K562 (cell line): ENCODE data around the gene LAMC1. TPM values are rescaled to one million over a fixed set of nuclear protein-coding genes. Genes with fewer than 3 reads are reported as not detected.

Experiments
- ATAC-seq: fragments of 200-7000 bp; cut with Tn5 transposase; 3 replicates; pipeline ENCODE4 v1.9.1; 2020; ENCODE audit warnings: moderate library complexity
- BruUV-seq: library from RNA; stranded (reverse); fragments of 400-500 nt; replicated peaks from 2 replicates; lab custom pipeline; 2021; lab: Mats Ljungman, UMichigan
- CTCF ChIA-PET: fragments of 300-600 bp; formaldehyde crosslinking; extraction: SDS; loops from one replicate; lab custom pipeline; 2021; ENCODE audit warnings: low intra/inter-chr PET ratio; lab: Yijun Ruan, JAX
- POLR2A ChIA-PET: fragments of 300-600, 350-650 bp; sonication (Branson Sonifier 250); formaldehyde crosslinking; extraction: SDS; loops from one replicate; lab custom pipeline; 2021; ENCODE audit warnings: antibody characterized with exemption, inconsistent platforms; lab: Yijun Ruan, JAX
- DNase-seq, 4 experiments: peaks; one replicate each; pipeline versions ENCODE4 v3.0.0 to v3.0.0-alpha.2; 2011 to 2018; ENCODE audit warnings: low spot score in 3 of 4, mixed read lengths in 3 of 4; ENCODE audit errors: extremely low read depth in 1 of 4
- FAIRE-seq: peaks from 2 replicates; lab custom pipeline; 2011; peaks lifted over from hg19 to GRCh38; lab: Jason Lieb, UNC
- H2AFZ ChIP-seq: 2 replicates; pipeline ENCODE4 v1.6.0; 2011; ENCODE audit warnings: low read depth, low read length, control low read depth, inconsistent platforms
- H3K27ac ChIP-seq: fragments of 200-600 bp; 3 replicates; pipeline ENCODE4 v1.8.0; 2011; ENCODE audit warnings: low read depth, mild to moderate bottlenecking, control low read depth, inconsistent platforms, low read length, moderate library complexity, mixed read lengths; ENCODE audit errors: extremely low read depth
- H3K27me3 ChIP-seq, 2 experiments: fragments of 300-600 bp in 1 of 2; 2 replicates in 1 of 2; 3 replicates in 1 of 2; pipeline versions ENCODE4 v1.6.0 to v1.8.0; 2011; ENCODE audit warnings: inconsistent platforms in 2 of 2, low read length in 2 of 2, mild to moderate bottlenecking in 1 of 2, mixed read lengths in 1 of 2, moderate library complexity in 1 of 2; ENCODE audit not compliant: control insufficient read depth in 2 of 2, insufficient read depth in 2 of 2
- H3K36me3 ChIP-seq: fragments of 300-600 bp; 3 replicates; pipeline ENCODE4 v1.8.0; 2011; ENCODE audit warnings: mild to moderate bottlenecking, low read length, inconsistent platforms; ENCODE audit not compliant: control insufficient read depth, insufficient read depth
- H3K4me1 ChIP-seq, 2 experiments: fragments of 200-600 bp in 1 of 2; replicated peaks in 1 of 2; 2 replicates in 1 of 2; 3 replicates in 1 of 2; pipeline versions ENCODE4 v1.5.1 to v1.8.0; 2011; ENCODE audit warnings: inconsistent platforms in 2 of 2, low read length in 2 of 2, mild to moderate bottlenecking in 1 of 2, mixed read lengths in 1 of 2, moderate library complexity in 1 of 2; ENCODE audit not compliant: control insufficient read depth in 2 of 2, insufficient read depth in 2 of 2
- H3K4me2 ChIP-seq: 2 replicates; pipeline ENCODE4 v1.6.1; 2011; ENCODE audit warnings: low read length, control low read depth, inconsistent platforms, mixed read lengths; ENCODE audit not compliant: insufficient read depth
- H3K4me3 ChIP-seq: fragments of 200-600 bp; sonication (generic), shearing (Covaris generic); 2 replicates; pipeline ENCODE4 v1.5.1; 2016; ENCODE audit warnings: control low read depth, inconsistent platforms
- H3K79me2 ChIP-seq: fragments of 200-600 bp; 3 replicates; pipeline ENCODE4 v1.8.0; 2011; ENCODE audit warnings: low read length, inconsistent platforms; ENCODE audit not compliant: control insufficient read depth, insufficient read depth
- H3K9ac ChIP-seq, 2 experiments: 2 replicates each; pipeline versions ENCODE4 v1.6.0 to v1.6.1; 2011; ENCODE audit warnings: low read depth in 2 of 2, low read length in 2 of 2, control low read depth in 1 of 2, inconsistent platforms in 1 of 2, mild to moderate bottlenecking in 1 of 2, mixed read lengths in 1 of 2; ENCODE audit not compliant: insufficient read depth in 1 of 2
- H3K9me1 ChIP-seq: one replicate; pipeline ENCODE4 v1.6.0; 2011; ENCODE audit warnings: inconsistent platforms, mild to moderate bottlenecking, low read length, moderate library complexity; ENCODE audit not compliant: control insufficient read depth, insufficient read depth
- H3K9me3 ChIP-seq: replicated peaks from 2 replicates; pipeline ENCODE4 v1.5.1; 2011; ENCODE audit warnings: low read depth, low read length, inconsistent platforms; ENCODE audit not compliant: control insufficient read depth, insufficient read depth
- H4K20me1 ChIP-seq: replicated peaks from 2 replicates; pipeline ENCODE4 v1.6.1; 2011; ENCODE audit warnings: low read length, inconsistent platforms, mixed read lengths; ENCODE audit not compliant: control insufficient read depth, insufficient read depth
- DIDO1 ChIP-seq: fragments of 450-650 bp; IDR thresholded peaks from 2 replicates; pipeline ENCODE4 v1.6.1; 2016; ENCODE audit warnings: low read depth, missing biosample characterization, missing genetic modification characterization
- EWSR1 ChIP-seq: fragments of 450-650 bp; IDR thresholded peaks from 2 replicates; pipeline ENCODE4 v1.6.1; 2018; ENCODE audit warnings: borderline replicate concordance, mild to moderate bottlenecking, low read depth, moderate library complexity; ENCODE audit not compliant: partially characterized antibody
- FOXP4 ChIP-seq: sonication (generic); formaldehyde crosslinking; IDR thresholded peaks from 2 replicates; pipeline ENCODE4 v1.8.0; 2022; ENCODE audit warnings: mild to moderate bottlenecking, missing genetic modification reagents, borderline replicate concordance
- HMG20A ChIP-seq: fragments of 450-650 bp; formaldehyde crosslinking; conservative IDR thresholded peaks from 2 replicates; pipeline ENCODE4 v1.4.0; 2020; ENCODE audit warnings: mild to moderate bottlenecking, mixed read lengths
- IFI16 ChIP-seq: fragments of 250-450 bp; sonication (Bioruptor Pico); IDR thresholded peaks from 2 replicates; pipeline ENCODE4 v2.1.2; 2022; ENCODE audit warnings: mild to moderate bottlenecking, inconsistent platforms
- MIER1 ChIP-seq: fragments of 450-650 bp; IDR thresholded peaks from 2 replicates; pipeline ENCODE4 v1.6.1; 2016; ENCODE audit warnings: antibody characterized with exemption, mild to moderate bottlenecking, low read depth
- NFRKB ChIP-seq: fragments of 450-650 bp; IDR thresholded peaks from 2 replicates; pipeline ENCODE4 v1.6.1; 2016; ENCODE audit warnings: low read depth
- POLR2H ChIP-seq: IDR thresholded peaks from 2 replicates; pipeline ENCODE4 v1.6.1; 2016; ENCODE audit warnings: missing genetic modification characterization, low read depth, mild to moderate bottlenecking, control low read depth, missing compliant biosample characterization, moderate library complexity
- RUNX1 ChIP-seq: sonication (generic); IDR thresholded peaks from 2 replicates; pipeline ENCODE4 v1.6.1; 2016; ENCODE audit warnings: antibody characterized with exemption, low read depth
- SMARCA4 ChIP-seq: fragments of 450-650 bp; IDR thresholded peaks from 2 replicates; pipeline ENCODE4 v1.6.1; 2016
- SNIP1 ChIP-seq: fragments of 450-650 bp; IDR thresholded peaks from 2 replicates; pipeline ENCODE4 v1.7.1; 2017; ENCODE audit warnings: low read depth, mild to moderate bottlenecking
- TAF7 ChIP-seq: fragments of 450-650 bp; IDR thresholded peaks from 2 replicates; pipeline ENCODE4 v1.6.1; 2016; ENCODE audit warnings: missing genetic modification characterization, missing compliant biosample characterization
- ZBTB8A ChIP-seq: fragments of 450-650 bp; IDR thresholded peaks from 2 replicates; pipeline ENCODE4 v1.6.1; 2018; ENCODE audit warnings: mild to moderate bottlenecking, moderate library complexity; ENCODE audit not compliant: partially characterized antibody
- ZFP36 ChIP-seq: fragments of 150-350 bp; IDR thresholded peaks from 2 replicates; pipeline ENCODE4 v1.6.1; 2018; ENCODE audit warnings: low read length, low read depth; ENCODE audit not compliant: partially characterized antibody
- ZNF217 ChIP-seq: sonication (generic); formaldehyde crosslinking; IDR thresholded peaks from 2 replicates; pipeline ENCODE4 v1.8.0; 2022; ENCODE audit warnings: mild to moderate bottlenecking, missing genetic modification reagents
- ZNF277 ChIP-seq: fragments of 250-450 bp; sonication (Bioruptor Pico); IDR thresholded peaks from 2 replicates; pipeline ENCODE4 v1.8.0; 2022; ENCODE audit warnings: inconsistent platforms, mild to moderate bottlenecking, moderate library complexity, borderline replicate concordance
- ZNF316 ChIP-seq: fragments of 450-650 bp; IDR thresholded peaks from 2 replicates; pipeline ENCODE4 v1.6.1; 2016
- WGBS: fragments of 100-300 bp; shearing (Covaris generic); methylation state at CpG from one replicate; pipeline ENCODE4 v1.1.6; 2016; ENCODE audit warnings: low coverage, mixed read lengths; ENCODE audit not compliant: insufficient coverage; ENCODE audit errors: missing lambda C conversion rate; 5-methylcytosine and 5-hydroxymethylcytosine counted together
- in situ Hi-C: fragments of 300-500 bp; cut with MboI; formaldehyde crosslinking; loops from 4 replicates; pipeline ENCODE4 v1.15.0; 2018; ENCODE audit warnings: inconsistent platforms, mixed read lengths
- intact Hi-C: fragments of 100-400 bp; cut with micrococcal nuclease; formaldehyde crosslinking; loops from 2 replicates; pipeline ENCODE4 v1.14.2; 2022
- polyA plus RNA-seq, 8 experiments: library from polyadenylated mRNA; depleted of rRNA in 4 of 8; stranded (reverse) in 5 of 8; unstranded in 3 of 8; fragments of >200 nt; fragmentation: Nextera tagmentation in 2 of 8; fragmentation: Illumina TruSeq in 1 of 8; extraction: Ambion mirVana in 2 of 8; extraction: Trizol in 1 of 8; gene quantifications; 2 replicates each; pipeline versions ENCODE4 v1.2.1 to v1.2.3, GENCODE V29; 2011 to 2014; ENCODE audit warnings: inconsistent platforms in 1 of 8, missing spikeins in 1 of 8
- total RNA-seq, 7 experiments: library from RNA; depleted of rRNA in 6 of 7; stranded (reverse); fragments of >200 nt in 6 of 7; fragmentation: Illumina TruSeq in 2 of 7; extraction: Trizol in 2 of 7; gene quantifications; 2 replicates each; pipeline versions ENCODE4 v1.2.1 to v1.2.3, GENCODE V29; 2011 to 2021; ENCODE audit warnings: low replicate concordance in 1 of 7

Gene LAMC1
- total and polyA plus RNA-seq, 9 of the 15 experiments (the other 6 are each of a cell fraction or from before 2014, with no cell fraction given), result 0.07 to 0.71 (median 0.13) TPM; not detected in 2

GRCh38 chr1:182977480-182977879, 45.7 kb upstream of the LAMC1 start (continued):
- no peak for TF ChIP-seq HMG20A
- no peak for TF ChIP-seq TAF7 (tag)
- no peak for TF ChIP-seq SNIP1
- TF ChIP-seq EWSR1, result no peak
- TF ChIP-seq DIDO1 (tag), result no peak
- no peak for TF ChIP-seq SMARCA4
- no peak for TF ChIP-seq POLR2H (tag)
- TF ChIP-seq MIER1, result no peak
- no peak for TF ChIP-seq IFI16 (CRISPR knock-in tag)
- TF ChIP-seq ZFP36, result no peak
- TF ChIP-seq, all 486 proteins: peak for 0

- DNase-seq (no peak), FAIRE-seq (no peak), ATAC-seq (no peak)
- in situ Hi-C loops, result no loop called here
- WGBS, result 4% methylated on average over 6 of the region's 6 CpGs
- ChIA-PET CTCF (no interaction called here), POLR2A (interaction anchor here (0.6 to 1.4 kb wide), 6 partner anchors 9 to 1185 kb away, joined by 3 to 4 read pairs (median 3); no protein-coding TSS in a partner anchor)
- no peak overlapping the region for H2AFZ ChIP-seq
- intact Hi-C loops, result no loop called here
- no peaks in the 10 kb centered on the region for H3K79me2 ChIP-seq
- H3K4me3 ChIP-seq, result no peak overlapping the region
- H3K4me1 ChIP-seq, result no peaks in the 10 kb centered on the region
- H3K4me2 ChIP-seq, result no peak overlapping the region
- H3K9me1 ChIP-seq, result no peaks in the 10 kb centered on the region
- H3K27ac ChIP-seq, result no peak overlapping the region
- BruUV-seq, result no TSS peak
- H3K36me3 ChIP-seq, result no peaks in the 10 kb centered on the region
- H3K9ac ChIP-seq, result no peak overlapping the region
- no peaks in the 10 kb centered on the region for H3K9me3 ChIP-seq
- H4K20me1 ChIP-seq, result no peaks in the 10 kb centered on the region
- H3K27me3 ChIP-seq, result peaks cover 4 to 7% of the 10 kb centered on the region in 2 experiments; a peak in 3 of 5 replicates
- TF ChIP-seq FOXP4 (no peak), RUNX1 (no peak), ZBTB8A (no peak), ZNF217 (CRISPR knock-in tag) (no peak), ZNF316 (no peak), NFRKB (no peak), ZNF277 (CRISPR knock-in tag) (no peak)
Observed at GRCh38 chr1:182978151-182978853, 44.9 kb upstream of the LAMC1 start.
